WERI-Rb-1 (cell line): ENCODE results near the gene ANO7.

Source experiments
- DNase-seq: peaks from one replicate; pipeline ENCODE4 v3.0.0-alpha.2; 2020
- H3K27ac ChIP-seq: fragments of 250-450 bp; sonication (Bioruptor Pico); 2 replicates; pipeline ENCODE4 v1.5.1; 2020; ENCODE audit warnings: mild to moderate bottlenecking, moderate library complexity
- H3K27me3 ChIP-seq: fragments of 250-450 bp; sonication (Bioruptor Pico); 2 replicates; pipeline ENCODE4 v1.5.1; 2021; ENCODE audit warnings: mild to moderate bottlenecking, low read depth, moderate library complexity; ENCODE audit not compliant: insufficient read depth, severe bottlenecking
- H3K36me3 ChIP-seq: fragments of 250-450 bp; sonication (Bioruptor Pico); 2 replicates; pipeline ENCODE4 v1.5.1; 2020; ENCODE audit warnings: mild to moderate bottlenecking, moderate library complexity
- H3K4me3 ChIP-seq: 2 replicates; pipeline ENCODE4 v1.5.1; 2011; ENCODE audit warnings: low read depth, mild to moderate bottlenecking, control low read depth, low read length
- H3K9me3 ChIP-seq: fragments of 250-450 bp; sonication (Bioruptor Pico); 2 replicates; pipeline ENCODE4 v1.5.1; 2021; ENCODE audit warnings: mild to moderate bottlenecking, moderate library complexity; ENCODE audit not compliant: severe bottlenecking
- TF ChIP-seq, protein P1 (sequence below): IDR thresholded peaks from 2 replicates; pipeline ENCODE4 v1.5.1; 2011; ENCODE audit warnings: low read depth, mild to moderate bottlenecking, control low read depth, inconsistent platforms, low read length

Gene ANO7

DNA sequence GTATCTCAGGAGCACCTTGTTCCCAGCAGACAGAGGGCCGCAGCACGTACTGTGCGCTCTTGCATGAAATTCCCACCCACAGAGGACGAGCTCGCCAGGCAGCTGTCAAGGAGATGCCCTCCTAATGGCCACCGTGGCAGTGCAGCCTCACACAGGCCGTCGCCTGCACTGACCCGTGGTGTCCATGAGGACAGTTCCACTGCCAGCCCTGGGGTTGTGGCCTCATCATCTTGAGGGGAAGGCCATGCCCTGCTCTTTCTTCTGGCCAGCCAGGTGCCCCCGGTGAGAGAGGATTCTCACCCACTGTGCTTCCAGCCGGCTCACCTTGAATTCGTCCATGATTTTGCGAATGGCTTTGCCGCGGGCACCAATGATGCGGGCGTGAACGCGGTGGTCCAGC lies 42.0 kb downstream of the ANO7 start:
- TF ChIP-seq, protein P1, sequence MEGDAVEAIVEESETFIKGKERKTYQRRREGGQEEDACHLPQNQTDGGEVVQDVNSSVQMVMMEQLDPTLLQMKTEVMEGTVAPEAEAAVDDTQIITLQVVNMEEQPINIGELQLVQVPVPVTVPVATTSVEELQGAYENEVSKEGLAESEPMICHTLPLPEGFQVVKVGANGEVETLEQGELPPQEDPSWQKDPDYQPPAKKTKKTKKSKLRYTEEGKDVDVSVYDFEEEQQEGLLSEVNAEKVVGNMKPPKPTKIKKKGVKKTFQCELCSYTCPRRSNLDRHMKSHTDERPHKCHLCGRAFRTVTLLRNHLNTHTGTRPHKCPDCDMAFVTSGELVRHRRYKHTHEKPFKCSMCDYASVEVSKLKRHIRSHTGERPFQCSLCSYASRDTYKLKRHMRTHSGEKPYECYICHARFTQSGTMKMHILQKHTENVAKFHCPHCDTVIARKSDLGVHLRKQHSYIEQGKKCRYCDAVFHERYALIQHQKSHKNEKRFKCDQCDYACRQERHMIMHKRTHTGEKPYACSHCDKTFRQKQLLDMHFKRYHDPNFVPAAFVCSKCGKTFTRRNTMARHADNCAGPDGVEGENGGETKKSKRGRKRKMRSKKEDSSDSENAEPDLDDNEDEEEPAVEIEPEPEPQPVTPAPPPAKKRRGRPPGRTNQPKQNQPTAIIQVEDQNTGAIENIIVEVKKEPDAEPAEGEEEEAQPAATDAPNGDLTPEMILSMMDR = no peak
- DNase-seq = no peak
- no peaks in the 10 kb centered on the region for H3K9me3 ChIP-seq
- no peak overlapping the region for H3K4me3 ChIP-seq
- no peaks in the 10 kb centered on the region for H3K27me3 ChIP-seq
- peaks cover 89% of the 10 kb centered on the region for H3K36me3 ChIP-seq
- H3K27ac ChIP-seq = no peak overlapping the region

DNA sequence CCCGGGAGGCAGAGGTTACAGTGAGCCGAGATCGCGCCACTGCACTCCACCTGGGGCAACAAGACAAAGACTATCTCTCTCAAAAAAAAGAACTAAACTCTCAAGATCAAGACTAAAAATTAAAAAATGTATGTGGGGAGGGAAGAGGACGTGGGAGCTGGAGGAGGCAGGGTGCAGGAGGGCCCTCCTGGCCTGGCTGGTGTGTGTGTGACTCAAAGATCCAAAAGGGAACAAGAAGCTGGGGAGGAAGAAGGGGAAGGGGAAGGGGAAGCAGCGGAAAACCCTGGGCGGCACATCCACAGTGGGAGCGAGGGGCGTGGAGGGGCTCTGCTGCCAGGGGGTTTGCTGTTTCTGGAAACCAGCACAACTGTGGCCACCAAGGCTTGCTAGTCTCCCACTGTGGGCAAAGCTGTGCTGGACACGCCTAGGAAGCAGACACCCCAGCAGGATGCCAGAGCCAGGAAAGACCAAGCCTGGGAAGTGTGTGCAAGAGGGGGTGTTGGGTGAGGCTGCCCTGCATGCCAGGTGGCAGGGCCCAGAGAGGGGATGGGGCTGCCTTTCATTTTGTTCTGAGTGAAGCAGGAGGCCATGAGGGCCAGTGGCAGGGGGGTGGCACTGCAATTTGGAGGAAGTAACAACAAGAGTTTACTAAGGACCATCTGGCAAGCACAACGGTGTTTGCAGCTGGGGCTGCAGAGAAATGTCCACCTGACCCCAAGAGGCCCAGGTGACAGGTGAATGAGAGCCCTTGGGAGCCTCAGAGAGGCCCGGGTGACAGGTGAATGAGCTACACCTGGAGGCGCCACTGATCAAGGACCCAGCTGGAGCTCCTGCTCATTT lies 44.5 kb downstream of the ANO7 start:
- DNase-seq = no peak
- TF ChIP-seq, protein P1 = no peak
- no peaks in the 10 kb centered on the region for H3K27me3 ChIP-seq
- no peak overlapping the region for H3K4me3 ChIP-seq
- H3K36me3 ChIP-seq = peaks cover 96% of the 10 kb centered on the region
- no peak overlapping the region for H3K27ac ChIP-seq
- H3K9me3 ChIP-seq = no peaks in the 10 kb centered on the region

DNA sequence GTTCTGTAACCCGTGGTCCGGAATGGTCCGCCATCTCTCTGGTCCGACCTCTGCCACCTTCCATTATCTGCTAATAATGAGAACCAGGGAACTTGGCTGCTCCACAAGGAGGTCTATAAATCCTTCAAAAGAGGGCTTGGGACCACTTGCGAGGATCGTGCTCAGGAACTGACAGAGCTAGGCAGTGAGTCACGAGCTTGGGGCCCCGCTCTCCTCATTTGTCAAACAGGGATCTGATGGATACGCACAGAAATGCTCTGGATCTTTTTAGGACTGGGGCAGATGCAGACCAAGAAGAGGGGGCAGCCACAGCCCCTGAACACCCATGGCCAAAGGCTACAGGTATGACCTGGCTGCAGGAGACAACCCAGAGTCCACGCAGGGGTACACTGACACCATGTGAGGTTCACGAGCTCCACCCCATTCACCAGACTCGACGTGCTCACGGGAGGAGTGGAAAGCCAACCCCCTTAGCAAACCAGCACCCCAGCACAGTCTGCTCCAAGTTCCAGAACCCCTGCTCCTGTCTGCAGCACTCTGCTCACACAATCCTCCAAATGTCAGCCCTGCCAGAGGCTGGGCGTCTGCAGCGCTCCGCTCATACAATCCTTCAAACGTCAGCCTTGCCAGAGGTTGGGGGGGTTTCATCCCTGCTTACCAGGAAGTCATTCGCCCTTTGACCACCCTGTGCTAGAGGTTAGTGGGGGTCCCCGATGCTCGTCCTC lies 45.8 kb downstream of the ANO7 start:
- H3K27ac ChIP-seq = no peak overlapping the region
- no peak overlapping the region for H3K4me3 ChIP-seq
- no peaks in the 10 kb centered on the region for H3K9me3 ChIP-seq
- peaks cover 96% of the 10 kb centered on the region for H3K36me3 ChIP-seq
- TF ChIP-seq, protein P1 = no peak
- no peak for DNase-seq
- no peaks in the 10 kb centered on the region for H3K27me3 ChIP-seq

DNA sequence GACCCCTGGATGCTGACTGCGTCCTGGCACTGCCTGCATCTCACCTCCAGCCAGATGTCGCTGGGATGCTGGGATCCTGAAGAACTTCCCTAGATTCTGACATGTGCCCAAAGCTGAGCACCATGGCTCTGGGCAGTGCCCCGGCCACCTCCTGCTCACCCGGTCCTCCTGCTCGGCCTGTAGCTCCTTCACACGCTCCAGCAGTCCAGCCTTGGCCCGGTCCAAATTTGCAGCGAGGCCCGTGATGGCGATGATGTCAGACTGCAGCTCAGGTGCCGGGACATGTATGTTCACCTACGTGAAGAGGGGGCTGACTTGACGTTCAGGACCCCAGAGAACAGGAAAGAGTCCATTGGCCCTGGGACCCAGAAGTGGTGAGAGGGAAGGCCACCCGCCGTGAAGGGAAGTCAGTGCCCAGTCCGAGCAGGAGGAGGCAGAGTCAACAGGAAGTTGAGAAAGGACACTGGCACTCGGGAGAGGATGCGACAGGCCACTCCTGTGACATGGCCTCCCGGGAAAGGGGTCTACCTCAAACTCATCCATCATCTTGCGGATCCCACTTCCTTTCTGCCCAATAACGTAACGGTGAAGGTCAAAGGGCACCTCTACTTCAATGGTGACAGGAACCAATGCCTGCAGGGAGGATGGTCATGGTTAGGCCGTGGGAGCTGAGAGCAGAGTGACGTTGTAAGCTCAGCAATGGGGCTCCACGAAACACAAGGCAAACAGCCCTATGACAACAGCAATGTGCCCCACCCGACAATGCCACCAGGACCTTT lies 46.7 kb downstream of the ANO7 start:
- no peaks in the 10 kb centered on the region for H3K9me3 ChIP-seq
- no peak for DNase-seq
- peaks cover 98% of the 10 kb centered on the region for H3K36me3 ChIP-seq
- no peak overlapping the region for H3K4me3 ChIP-seq
- no peaks in the 10 kb centered on the region for H3K27me3 ChIP-seq
- no peak overlapping the region for H3K27ac ChIP-seq
- TF ChIP-seq, protein P1 = no peak

GRCh38 chr2:241235859-241236593 lies 47.5 kb downstream of the ANO7 start:
- Histone ChIP-seq H3K9me3 (no peaks in the 10 kb centered on the region), H3K27ac (no peak overlapping the region), H3K36me3 (peaks cover 98% of the 10 kb centered on the region), H3K4me3 (no peak overlapping the region), H3K27me3 (no peaks in the 10 kb centered on the region)
- no peak for DNase-seq
- TF ChIP-seq, protein P1 = no peak
